Chondrocyte (in vitro differentiated cells): Measurements from ENCODE around the gene POLD4. TPM values are rescaled to one million over a fixed set of nuclear protein-coding genes. Genes with fewer than 3 reads are reported as not detected.
A peak's percentile ranks its signal among the peaks of the same experiment; 100 is the strongest.

Source experiments
- DNase-seq: peaks from one replicate; pipeline ENCODE4 v3.0.0; 2021; ENCODE audit warnings: mixed read lengths, low spot score
- H3K27ac Mint-ChIP-seq: one replicate; pipeline ENCODE4 v1.8.0; 2021; ENCODE audit warnings: mild to moderate bottlenecking, moderate library complexity, mixed read lengths; ENCODE audit not compliant: unreplicated experiment
- H3K27me3 Mint-ChIP-seq: 2 replicates; pipeline ENCODE4 v1.8.0; 2021; ENCODE audit warnings: low read depth, mixed read lengths
- H3K36me3 Mint-ChIP-seq: 2 replicates; pipeline ENCODE4 v1.8.0; 2021; ENCODE audit warnings: low read depth, mixed read lengths
- H3K4me1 Mint-ChIP-seq: 2 replicates; pipeline ENCODE4 v1.8.0; 2021; ENCODE audit warnings: low read depth, mild to moderate bottlenecking, mixed read lengths
- H3K4me3 Mint-ChIP-seq: one replicate; pipeline ENCODE4 v1.8.0; 2021; ENCODE audit warnings: mild to moderate bottlenecking, moderate library complexity, mixed read lengths; ENCODE audit not compliant: unreplicated experiment
- H3K9me3 Mint-ChIP-seq: 2 replicates; pipeline ENCODE4 v1.8.0; 2021; ENCODE audit warnings: low read depth, mixed read lengths
- CTCF ChIP-seq: fragments of 200-600 bp; sonication (generic); IDR thresholded peaks from 2 replicates; pipeline ENCODE4 v1.5.0; 2021; ENCODE audit warnings: antibody characterized with exemption, mild to moderate bottlenecking, moderate library complexity
- total RNA-seq: library from RNA; stranded (reverse); gene quantifications from 3 replicates; pipeline ENCODE4 v1.2.1, GENCODE V29; 2021

The POLD4 gene
- total RNA-seq, 1 donor from 2014 or later: 67.7 TPM

- Mint-ChIP-seq H3K4me1 (peaks cover 23% of the 10 kb centered on the region), H3K36me3 (peaks cover 13% of the 10 kb centered on the region), H3K27me3 (no peaks in the 10 kb centered on the region), H3K9me3 (no peaks in the 10 kb centered on the region), H3K27ac (peak overlapping the region; percentile 32), H3K4me3 (no peak overlapping the region)
- no peak for TF ChIP-seq CTCF
- DNase-seq: no peak
These were observed 43.4 kb upstream of the POLD4 start for GRCh38 chr11:67396587-67397389.

GRCh38 chr11:67396259-67396581, 42.9 kb upstream of the POLD4 start:
- Mint-ChIP-seq H3K4me1 (peaks cover 24% of the 10 kb centered on the region), H3K9me3 (no peaks in the 10 kb centered on the region), H3K36me3 (peaks cover 13% of the 10 kb centered on the region), H3K27ac (no peak overlapping the region), H3K27me3 (no peaks in the 10 kb centered on the region), H3K4me3 (no peak overlapping the region)
- no peak for DNase-seq
- TF ChIP-seq CTCF: no peak

DNA sequence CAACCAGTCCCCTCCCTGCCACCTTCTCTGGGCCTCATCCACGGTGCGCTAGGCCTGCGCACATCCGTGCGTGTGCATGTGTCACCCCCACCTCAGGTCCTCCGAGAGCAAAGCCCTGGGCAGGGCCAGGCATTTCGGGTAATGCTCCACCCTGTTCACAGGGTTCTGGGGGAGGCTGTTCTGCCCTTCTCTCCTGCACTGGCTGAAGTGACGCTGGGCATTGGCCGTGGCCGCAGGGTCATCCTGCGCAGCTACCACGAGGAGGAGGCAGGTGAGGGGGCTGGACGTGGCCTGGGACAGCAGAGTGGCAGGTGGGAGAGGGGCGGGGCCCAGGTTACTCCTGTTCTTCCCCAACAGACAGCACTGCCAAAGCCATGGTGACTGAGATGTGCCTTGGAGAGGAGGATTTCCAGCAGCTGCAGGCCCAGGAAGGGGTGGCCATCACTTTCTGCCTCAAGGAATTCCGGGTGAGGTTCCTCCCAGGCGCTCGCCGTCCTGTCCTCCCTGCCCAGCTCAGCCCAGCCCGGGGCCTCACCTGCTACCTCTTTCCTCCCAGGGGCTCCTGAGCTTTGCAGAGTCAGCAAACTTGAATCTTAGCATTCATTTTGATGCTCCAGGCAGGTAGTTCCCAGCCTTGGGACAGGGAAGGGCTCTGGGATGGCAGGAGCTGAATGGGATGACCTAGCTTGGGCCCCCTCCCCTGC, 42.4 kb upstream of the POLD4 start:
- Mint-ChIP-seq H3K27me3 (no peaks in the 10 kb centered on the region), H3K27ac (no peak overlapping the region), H3K9me3 (no peaks in the 10 kb centered on the region), H3K4me3 (no peak overlapping the region), H3K4me1 (peaks cover 26% of the 10 kb centered on the region), H3K36me3 (peaks cover 13% of the 10 kb centered on the region)
- DNase-seq: no peak
- no peak for TF ChIP-seq CTCF

DNA sequence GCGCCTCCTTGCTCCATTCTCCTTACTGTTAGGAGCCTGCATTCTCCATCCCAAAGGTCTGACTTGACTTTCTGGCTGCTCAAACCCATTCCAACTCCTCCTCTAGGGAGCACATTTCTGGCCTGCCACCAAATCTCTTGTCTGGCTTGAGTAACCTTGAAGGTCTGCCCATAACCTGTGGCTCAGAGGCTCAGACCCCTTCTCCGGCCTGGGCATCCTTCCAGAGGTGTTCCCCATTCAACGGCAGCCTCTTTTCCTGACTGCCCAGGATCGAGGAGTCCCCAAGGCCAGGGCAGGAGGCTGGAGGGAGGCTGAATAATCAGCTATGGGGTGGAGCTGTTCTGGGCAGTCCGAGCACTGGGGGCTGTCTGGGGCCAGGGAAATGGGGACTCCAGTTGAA, 40.6 kb upstream of the POLD4 start:
- Mint-ChIP-seq H3K36me3 (peaks cover 12% of the 10 kb centered on the region), H3K4me1 (peaks cover 21% of the 10 kb centered on the region), H3K27ac (no peak overlapping the region), H3K4me3 (no peak overlapping the region), H3K9me3 (no peaks in the 10 kb centered on the region), H3K27me3 (no peaks in the 10 kb centered on the region)
- DNase-seq: no peak
- no peak for TF ChIP-seq CTCF

GRCh38 chr11:67393437-67393836, 40.1 kb upstream of the POLD4 start:
- no peak overlapping the region for H3K4me3 Mint-ChIP-seq
- no peaks in the 10 kb centered on the region for H3K27me3 Mint-ChIP-seq
- no peak for TF ChIP-seq CTCF
- no peak for DNase-seq
- H3K4me1 Mint-ChIP-seq: peaks cover 21% of the 10 kb centered on the region
- H3K27ac Mint-ChIP-seq: no peak overlapping the region
- peaks cover 11% of the 10 kb centered on the region for H3K36me3 Mint-ChIP-seq
- no peaks in the 10 kb centered on the region for H3K9me3 Mint-ChIP-seq
